GM21360 (cell line): Measurements from ENCODE around the gene DPYD.

Experiments used
- ATAC-seq: cut with Tn5 transposase; IDR thresholded peaks from one replicate; pipeline ENCODE4 v1.9.1; 2021; ENCODE audit warnings: mild to moderate bottlenecking, moderate library complexity; ENCODE audit not compliant: unreplicated experiment

The DPYD gene

GRCh38 chr1:97630948-97631347 lies 289.9 kb downstream of the DPYD start:
- ATAC-seq = no peak

GRCh38 chr1:97630281-97630680 lies 290.6 kb downstream of the DPYD start:
- ATAC-seq = no peak

- no peak for ATAC-seq
Observed at GRCh38 chr1:97623220-97623619, 297.6 kb downstream of the DPYD start.

GRCh38 chr1:97621955-97622354 lies 298.9 kb downstream of the DPYD start:
- ATAC-seq = no peak

- ATAC-seq = no peak
Observed at GRCh38 chr1:97619706-97620105, 301.1 kb downstream of the DPYD start.

- ATAC-seq = peak; percentile 73
Observed at GRCh38 chr1:97610748-97611147, 310.1 kb downstream of the DPYD start.

GRCh38 chr1:97610102-97610501 lies 310.7 kb downstream of the DPYD start:
- no peak for ATAC-seq

- no peak for ATAC-seq
Observed at GRCh38 chr1:97608272-97608671, 312.6 kb downstream of the DPYD start.

- ATAC-seq = no peak
Observed at GRCh38 chr1:97603776-97604175, 317.1 kb downstream of the DPYD start.

- ATAC-seq = no peak
Observed at GRCh38 chr1:97603218-97603617, 317.6 kb downstream of the DPYD start.

- ATAC-seq = no peak
Observed at GRCh38 chr1:97599447-97599846, 321.4 kb downstream of the DPYD start.

GRCh38 chr1:97593192-97593591 lies 327.6 kb downstream of the DPYD start:
- ATAC-seq = no peak

- no peak for ATAC-seq
Observed at GRCh38 chr1:97588772-97589171, 332.1 kb downstream of the DPYD start.

GRCh38 chr1:97581614-97582051 lies 339.2 kb downstream of the DPYD start:
- no peak for ATAC-seq

GRCh38 chr1:97577613-97578012 lies 343.2 kb downstream of the DPYD start:
- ATAC-seq = no peak

- ATAC-seq = no peak
Observed at GRCh38 chr1:97573553-97573952, 347.3 kb downstream of the DPYD start.

- ATAC-seq = no peak
Observed at GRCh38 chr1:97572561-97572960, 348.3 kb downstream of the DPYD start.

GRCh38 chr1:97571760-97572159 lies 349.1 kb downstream of the DPYD start:
- no peak for ATAC-seq

GRCh38 chr1:97570691-97571090 lies 350.1 kb downstream of the DPYD start:
- no peak for ATAC-seq

GRCh38 chr1:97567000-97567749 lies 353.7 kb downstream of the DPYD start:
- no peak for ATAC-seq

GRCh38 chr1:97565886-97566285 lies 354.9 kb downstream of the DPYD start:
- ATAC-seq = no peak

GRCh38 chr1:97563926-97564325 lies 356.9 kb downstream of the DPYD start:
- no peak for ATAC-seq

GRCh38 chr1:97562081-97562480 lies 358.8 kb downstream of the DPYD start:
- ATAC-seq = no peak
